GM21390 (cell line): ENCODE data around the gene ABT1.
A peak's percentile ranks its signal among the peaks of the same experiment; 100 is the strongest.

Source experiments
- ATAC-seq: cut with Tn5 transposase; IDR thresholded peaks from one replicate; pipeline ENCODE4 v1.9.1; 2021; ENCODE audit not compliant: unreplicated experiment

ABT1 gene

GRCh38 chr6:26602262-26602661, 5.5 kb downstream of the ABT1 start:
- ATAC-seq = no peak

- no peak for ATAC-seq
Measured at GRCh38 chr6:26604026-26604425, 7.3 kb downstream of the ABT1 start.

- ATAC-seq = no peak
Measured at GRCh38 chr6:26604797-26605196, 8.0 kb downstream of the ABT1 start.

GRCh38 chr6:26607434-26608230, 10.9 kb downstream of the ABT1 start:
- peak; percentile 73 for ATAC-seq

- ATAC-seq = no peak
Measured at GRCh38 chr6:26609463-26609862, 12.7 kb downstream of the ABT1 start.

- ATAC-seq = no peak
Measured at GRCh38 chr6:26611599-26611998, 14.8 kb downstream of the ABT1 start.

- no peak for ATAC-seq
Measured at GRCh38 chr6:26613201-26613600, 16.4 kb downstream of the ABT1 start.

GRCh38 chr6:26613689-26614683, 17.2 kb downstream of the ABT1 start:
- no peak for ATAC-seq

GRCh38 chr6:26623339-26623859, 26.6 kb downstream of the ABT1 start:
- no peak for ATAC-seq

- ATAC-seq = no peak
Measured at GRCh38 chr6:26624557-26624956, 27.8 kb downstream of the ABT1 start.

GRCh38 chr6:26627843-26628242, 31.1 kb downstream of the ABT1 start:
- ATAC-seq = no peak

- ATAC-seq = no peak
Measured at GRCh38 chr6:26629359-26629758, 32.6 kb downstream of the ABT1 start.

GRCh38 chr6:26640806-26641205, 44.1 kb downstream of the ABT1 start:
- ATAC-seq = no peak

GRCh38 chr6:26646074-26646473, 49.3 kb downstream of the ABT1 start:
- no peak for ATAC-seq
